Neural cell (in vitro differentiated cells): ENCODE measurements around the gene ZDHHC7. TPM values are rescaled to one million over a fixed set of nuclear protein-coding genes. Genes with fewer than 3 reads are reported as not detected.

ENCODE experiments used
- H2AFZ ChIP-seq: fragments of 200-600, 300-800 bp; sonication (generic), shearing (Covaris generic); 2 replicates; pipeline ENCODE4 v1.6.0; 2014; ENCODE audit warnings: low read depth, mild to moderate bottlenecking, antibody characterized with exemption, low read length, moderate library complexity
- H3F3A ChIP-seq: fragments of 200-600 bp; shearing (Covaris generic); 2 replicates; pipeline ENCODE4 v1.6.1; 2016; ENCODE audit warnings: mild to moderate bottlenecking, moderate library complexity, mixed read lengths, antibody characterized with exemption, low read length; ENCODE audit not compliant: insufficient read depth, poor library complexity, severe bottlenecking
- H3K27ac ChIP-seq: fragments of 200-600, 300-800 bp; sonication (generic), shearing (Covaris generic); 2 replicates; pipeline ENCODE4 v1.5.1; 2014; ENCODE audit warnings: mild to moderate bottlenecking, low read length, moderate library complexity
- H3K27me3 ChIP-seq: fragments of 300-800, 200-600 bp; sonication (generic), shearing (Covaris generic); 2 replicates; pipeline ENCODE4 v1.6.0; 2014; ENCODE audit warnings: mild to moderate bottlenecking, low read depth, low read length, moderate library complexity; ENCODE audit not compliant: insufficient read depth
- H3K36me3 ChIP-seq: fragments of 300-800, 200-600 bp; sonication (generic), shearing (Covaris generic); 2 replicates; pipeline ENCODE4 v1.5.1; 2014; ENCODE audit warnings: mild to moderate bottlenecking, antibody characterized with exemption, low read length, moderate library complexity; ENCODE audit not compliant: insufficient read depth
- H3K4me2 ChIP-seq: fragments of 300-800, 200-600 bp; sonication (generic), shearing (Covaris generic); 2 replicates; pipeline ENCODE4 v1.6.0; 2014; ENCODE audit warnings: mild to moderate bottlenecking, low read length
- H3K4me3 ChIP-seq: fragments of 300-800, 200-600 bp; sonication (generic), shearing (Covaris generic); 2 replicates; pipeline ENCODE4 v1.5.1; 2014; ENCODE audit warnings: mild to moderate bottlenecking, low read length, moderate library complexity
- H3K79me2 ChIP-seq: fragments of 200-600 bp; shearing (Covaris generic); replicated peaks from 2 replicates; pipeline ENCODE4 v1.6.0; 2014; ENCODE audit warnings: mild to moderate bottlenecking, low read length, moderate library complexity; ENCODE audit not compliant: insufficient read depth
- H3K9ac ChIP-seq: fragments of 300-800, 200-600 bp; sonication (generic), shearing (Covaris generic); 2 replicates; pipeline ENCODE4 v1.6.1; 2016; ENCODE audit warnings: mild to moderate bottlenecking, low read length, mixed read lengths
- H3K9me2 ChIP-seq: fragments of 200-600 bp; shearing (Covaris generic); 2 replicates; pipeline ENCODE4 v1.6.1; 2016; ENCODE audit warnings: mild to moderate bottlenecking, low read length, mixed read lengths; ENCODE audit not compliant: insufficient read depth
- H3K9me3 ChIP-seq: fragments of 200-600, 300-800 bp; sonication (generic), shearing (Covaris generic); 2 replicates; pipeline ENCODE4 v1.6.1; 2016; ENCODE audit warnings: mild to moderate bottlenecking, mixed run types, low read length, moderate library complexity, mixed read lengths
- H4K20me1 ChIP-seq: fragments of 200-600 bp; shearing (Covaris generic); 2 replicates; pipeline ENCODE4 v1.6.1; 2016; ENCODE audit warnings: mild to moderate bottlenecking, mixed run types; ENCODE audit not compliant: insufficient read depth
- CTCF ChIP-seq: fragments of 450-650 bp; IDR thresholded peaks from 2 replicates; pipeline ENCODE4 v1.5.1; 2014; ENCODE audit warnings: antibody characterized with exemption, mild to moderate bottlenecking, moderate library complexity; ENCODE audit not compliant: poor library complexity, severe bottlenecking
- EP300 ChIP-seq: fragments of 450-650 bp; conservative IDR thresholded peaks from 2 replicates; pipeline ENCODE4 v1.6.1; 2014; ENCODE audit warnings: antibody characterized with exemption, mild to moderate bottlenecking, moderate library complexity; ENCODE audit not compliant: poor library complexity, severe bottlenecking
- EZH2 ChIP-seq: fragments of 200-600, 300-800 bp; shearing (Covaris generic), sonication (generic); IDR thresholded peaks from 2 replicates; pipeline ENCODE4 v1.6.1; 2014; ENCODE audit warnings: antibody characterized with exemption, low read length, borderline replicate concordance, mild to moderate bottlenecking; ENCODE audit not compliant: insufficient read depth, poor library complexity, severe bottlenecking
- MXI1 ChIP-seq: fragments of 450-650 bp; conservative IDR thresholded peaks from 2 replicates; pipeline ENCODE4 v1.6.1; 2014; ENCODE audit warnings: antibody characterized with exemption, mild to moderate bottlenecking; ENCODE audit not compliant: poor library complexity, severe bottlenecking
- POLR2AphosphoS5 ChIP-seq: IDR thresholded peaks from 2 replicates; pipeline ENCODE4 v1.6.1; 2012
- REST ChIP-seq: IDR thresholded peaks from 2 replicates; pipeline ENCODE4 v1.6.1; 2012; ENCODE audit warnings: borderline replicate concordance
- SMC3 ChIP-seq: fragments of 450-650 bp; conservative IDR thresholded peaks from 2 replicates; pipeline ENCODE4 v1.6.1; 2014; ENCODE audit warnings: antibody characterized with exemption, mild to moderate bottlenecking, moderate library complexity; ENCODE audit not compliant: poor library complexity
- TAF1 ChIP-seq: IDR thresholded peaks from 2 replicates; pipeline ENCODE4 v1.6.1; 2012; ENCODE audit warnings: low read depth
- polyA plus RNA-seq: library from polyadenylated mRNA; depleted of rRNA; stranded (reverse); fragments of >200 nt; gene quantifications from 2 replicates; pipeline ENCODE4 v1.2.3, GENCODE V29; 2014

ZDHHC7 gene
- polyA plus RNA-seq, 1 donor from 2014 or later = 33.8 TPM

GRCh38 chr16:85045641-85046471, 34.5 kb upstream of the ZDHHC7 start:
- H3K4me3 ChIP-seq = no peak overlapping the region
- H3K36me3 ChIP-seq = no peaks in the 10 kb centered on the region
- no peak overlapping the region for H3K27ac ChIP-seq
- no peaks in the 10 kb centered on the region for H3K27me3 ChIP-seq
- H3K79me2 ChIP-seq = no peaks in the 10 kb centered on the region
- no peak overlapping the region for H3K4me2 ChIP-seq
- no peaks in the 10 kb centered on the region for H4K20me1 ChIP-seq
- TF ChIP-seq MXI1 = no peak
- TF ChIP-seq EP300 = no peak
- no peak for TF ChIP-seq CTCF
- no peak for TF ChIP-seq SMC3
- no peak for TF ChIP-seq TAF1
- no peak for TF ChIP-seq REST
- TF ChIP-seq EZH2 = no peak
- no peak overlapping the region for H2AFZ ChIP-seq
- H3K9me2 ChIP-seq = no peaks in the 10 kb centered on the region
- no peaks in the 10 kb centered on the region for H3F3A ChIP-seq
- H3K9me3 ChIP-seq = peaks cover 6% of the 10 kb centered on the region
- no peak overlapping the region for H3K9ac ChIP-seq

- Histone ChIP-seq H3K4me2 (no peak overlapping the region), H3K9me3 (peaks cover 6% of the 10 kb centered on the region), H3F3A (no peaks in the 10 kb centered on the region), H3K9me2 (no peaks in the 10 kb centered on the region), H4K20me1 (no peaks in the 10 kb centered on the region), H3K36me3 (no peaks in the 10 kb centered on the region), H3K9ac (no peak overlapping the region), H2AFZ (no peak overlapping the region), H3K4me3 (no peak overlapping the region), H3K27ac (no peak overlapping the region), H3K79me2 (no peaks in the 10 kb centered on the region), H3K27me3 (no peaks in the 10 kb centered on the region)
- TF ChIP-seq POLR2AphosphoS5 = no peak
- no peak for TF ChIP-seq EP300
- TF ChIP-seq SMC3 = no peak
- no peak for TF ChIP-seq EZH2
- no peak for TF ChIP-seq REST
- no peak for TF ChIP-seq MXI1
Measured at GRCh38 chr16:85045077-85045476, 33.7 kb upstream of the ZDHHC7 start.
